Tibial nerve (tissue), 4 donors: ENCODE measurements around the gene RRH. TPM values are rescaled to one million over a fixed set of nuclear protein-coding genes. Genes with fewer than 3 reads are reported as not detected.

ENCODE experiments used
- DNase-seq, 2 donors: peaks; one replicate each; pipeline ENCODE4 v3.0.0-alpha.2; 2019; ENCODE audit warnings: low spot score in 2 of 2
- H3K27ac ChIP-seq, 4 donors: fragments of 200-600 bp; sonication (generic) in 3 of 4; one replicate each; pipeline ENCODE4 v1.5.1; 2017 to 2019; ENCODE audit warnings: mild to moderate bottlenecking in 1 of 4
- H3K27me3 ChIP-seq, 2 donors: fragments of 200-600 bp; sonication (generic) in 1 of 2; one replicate each; pipeline versions ENCODE4 v1.5.1 to v1.6.0; 2017 to 2019
- H3K36me3 ChIP-seq, 3 donors: fragments of 200-600 bp; sonication (generic); one replicate each; pipeline ENCODE4 v1.5.1; 2018 to 2019
- H3K4me1 ChIP-seq, 4 donors: fragments of 200-600 bp; sonication (generic) in 3 of 4; one replicate each; pipeline ENCODE4 v1.5.1; 2017 to 2019
- H3K4me3 ChIP-seq, 4 donors: fragments of 200-600 bp; sonication (generic) in 3 of 4; one replicate each; pipeline ENCODE4 v1.5.1; 2017 to 2019; ENCODE audit warnings: mild to moderate bottlenecking in 1 of 4, moderate library complexity in 1 of 4
- H3K9me3 ChIP-seq, 4 donors: fragments of 200-600 bp; sonication (generic) in 3 of 4; one replicate each; pipeline ENCODE4 v1.5.1; 2017 to 2019
- EP300 ChIP-seq, 2 donors: sonication (generic); formaldehyde crosslinking; IDR thresholded peaks; one replicate each; pipeline ENCODE4 v1.6.1; 2017; ENCODE audit warnings: antibody characterized with exemption in 2 of 2, mild to moderate bottlenecking in 1 of 2
- POLR2A ChIP-seq, 2 donors: fragments of 450-650 bp; IDR thresholded peaks; one replicate each; pipeline ENCODE4 v1.6.1; 2017; ENCODE audit warnings: antibody characterized with exemption in 2 of 2, mild to moderate bottlenecking in 2 of 2, moderate library complexity in 2 of 2
- WGBS, 2 donors: methylation state at CpG; one replicate each; pipeline ENCODE4 v1.1.5; 2018; 5-methylcytosine and 5-hydroxymethylcytosine counted together
- total RNA-seq, 4 donors: library from RNA; depleted of rRNA; stranded (reverse); fragments of >200 nt; gene quantifications; one replicate each; pipeline ENCODE4 v1.1.0, GENCODE V29; 2016
- TF ChIP-seq, protein P1 (sequence below), 5 experiments: fragments of 200-600 bp in 3 of 5; fragments of 450-650 bp in 2 of 5; sonication (generic) in 3 of 5; IDR thresholded peaks; one replicate each; pipeline ENCODE4 v1.5.1; 2016 to 2019; ENCODE audit warnings: antibody characterized with exemption in 5 of 5, mild to moderate bottlenecking in 3 of 5, moderate library complexity in 2 of 5

The RRH gene
- total RNA-seq, 4 donors from 2014 or later, result 0.22 TPM; not detected in 3

DNA sequence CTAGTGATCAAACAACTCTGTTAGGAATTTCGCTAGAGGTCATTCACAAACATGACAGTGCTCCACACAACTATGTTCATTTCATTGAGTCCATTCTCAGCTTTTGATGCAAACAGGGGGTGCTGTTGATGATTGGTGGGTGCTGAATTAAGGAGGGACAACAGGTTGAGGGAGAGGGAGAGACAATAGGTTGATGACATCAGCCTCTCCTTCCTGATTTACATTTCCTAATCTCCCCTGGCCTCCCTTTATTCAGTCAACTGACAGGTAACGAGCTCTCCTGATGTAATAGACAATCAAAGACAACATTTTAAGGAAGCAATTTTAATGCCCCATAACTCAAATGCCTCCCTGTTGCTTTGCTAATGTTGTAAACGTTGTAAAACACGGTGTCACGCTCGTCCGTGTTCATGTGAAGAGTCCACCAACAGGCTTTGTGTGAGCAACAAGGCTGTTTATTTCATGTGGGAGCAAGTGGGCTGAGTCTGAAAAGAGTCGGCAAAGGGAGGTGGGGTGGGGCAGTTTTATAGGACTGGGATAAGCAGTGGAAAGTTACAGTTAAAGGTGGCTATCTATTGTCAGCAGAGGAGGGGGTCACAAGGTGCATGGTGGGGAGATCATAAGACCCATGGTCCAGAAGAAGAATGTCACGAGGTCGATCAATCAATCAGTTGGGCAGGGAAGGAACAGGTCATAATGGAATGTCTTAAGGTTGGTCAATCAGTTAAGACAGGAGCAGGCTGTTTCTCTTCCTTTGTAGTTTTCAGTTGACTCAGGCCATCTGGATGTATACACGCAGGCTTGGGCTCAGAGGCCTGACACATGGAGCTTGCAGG is 17.0 kb upstream of the RRH start:
- Histone ChIP-seq H3K27ac (no peak overlapping the region), H3K9me3 (no peaks in the 10 kb centered on the region), H3K4me1 (no peaks in the 10 kb centered on the region), H3K36me3 (no peaks in the 10 kb centered on the region), H3K4me3 (no peak overlapping the region), H3K27me3 (no peaks in the 10 kb centered on the region)
- 63 to 68% methylated on average over 11 of the region's 11 CpGs for WGBS, 2 donors
- no peak for TF ChIP-seq POLR2A (IDR thresholded peaks at IDR 0.05)
- TF ChIP-seq, protein P1, sequence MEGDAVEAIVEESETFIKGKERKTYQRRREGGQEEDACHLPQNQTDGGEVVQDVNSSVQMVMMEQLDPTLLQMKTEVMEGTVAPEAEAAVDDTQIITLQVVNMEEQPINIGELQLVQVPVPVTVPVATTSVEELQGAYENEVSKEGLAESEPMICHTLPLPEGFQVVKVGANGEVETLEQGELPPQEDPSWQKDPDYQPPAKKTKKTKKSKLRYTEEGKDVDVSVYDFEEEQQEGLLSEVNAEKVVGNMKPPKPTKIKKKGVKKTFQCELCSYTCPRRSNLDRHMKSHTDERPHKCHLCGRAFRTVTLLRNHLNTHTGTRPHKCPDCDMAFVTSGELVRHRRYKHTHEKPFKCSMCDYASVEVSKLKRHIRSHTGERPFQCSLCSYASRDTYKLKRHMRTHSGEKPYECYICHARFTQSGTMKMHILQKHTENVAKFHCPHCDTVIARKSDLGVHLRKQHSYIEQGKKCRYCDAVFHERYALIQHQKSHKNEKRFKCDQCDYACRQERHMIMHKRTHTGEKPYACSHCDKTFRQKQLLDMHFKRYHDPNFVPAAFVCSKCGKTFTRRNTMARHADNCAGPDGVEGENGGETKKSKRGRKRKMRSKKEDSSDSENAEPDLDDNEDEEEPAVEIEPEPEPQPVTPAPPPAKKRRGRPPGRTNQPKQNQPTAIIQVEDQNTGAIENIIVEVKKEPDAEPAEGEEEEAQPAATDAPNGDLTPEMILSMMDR (IDR thresholded peaks at IDR 0.05), result no peak
- no peak for TF ChIP-seq EP300 (IDR thresholded peaks at IDR 0.05)
- DNase-seq, result no peak

DNA sequence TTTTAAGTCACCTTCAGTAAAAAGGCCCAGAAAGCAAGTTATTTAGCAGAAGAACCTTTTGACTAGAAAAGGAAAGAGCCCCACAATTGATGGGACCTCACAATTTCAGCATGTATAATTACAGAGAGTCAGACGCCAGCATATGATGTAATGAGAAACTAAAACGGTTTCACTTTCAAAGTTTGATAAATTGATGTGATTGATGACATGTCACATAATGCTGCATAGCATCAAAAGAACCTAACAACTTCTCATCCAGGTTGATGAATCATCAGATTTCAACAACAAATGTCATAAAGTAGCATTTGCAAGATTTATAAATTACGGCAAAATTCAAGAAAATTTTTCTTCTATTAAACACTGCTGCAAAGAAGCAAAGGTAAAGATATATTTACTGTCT is 16.1 kb upstream of the RRH start:
- Histone ChIP-seq H3K36me3 (no peaks in the 10 kb centered on the region), H3K27me3 (no peaks in the 10 kb centered on the region), H3K4me3 (no peak overlapping the region), H3K4me1 (peaks cover 0 to 7% (median 3%) of the 10 kb centered on the region in 4 donors), H3K27ac (no peak overlapping the region), H3K9me3 (no peaks in the 10 kb centered on the region)
- TF ChIP-seq EP300 (IDR thresholded peaks at IDR 0.05), result no peak
- TF ChIP-seq, protein P1 (IDR thresholded peaks at IDR 0.05), result no peak
- TF ChIP-seq POLR2A (IDR thresholded peaks at IDR 0.05), result no peak
- no peak for DNase-seq
- 62 to 64% methylated on average over 3 of the region's 3 CpGs for WGBS, 2 donors

GRCh38 chr4:109815151-109816081 is 12.4 kb upstream of the RRH start, which contains the start of gene GAR1:
TSS of gene GAR1 (plus strand) at chr4:109815762. CDS start at chr4:109816165, 403 bp downstream.
- 0 to 1% methylated on average over 53 of the region's 53 CpGs for whole genome bisulfite sequencing, 2 donors

DNA sequence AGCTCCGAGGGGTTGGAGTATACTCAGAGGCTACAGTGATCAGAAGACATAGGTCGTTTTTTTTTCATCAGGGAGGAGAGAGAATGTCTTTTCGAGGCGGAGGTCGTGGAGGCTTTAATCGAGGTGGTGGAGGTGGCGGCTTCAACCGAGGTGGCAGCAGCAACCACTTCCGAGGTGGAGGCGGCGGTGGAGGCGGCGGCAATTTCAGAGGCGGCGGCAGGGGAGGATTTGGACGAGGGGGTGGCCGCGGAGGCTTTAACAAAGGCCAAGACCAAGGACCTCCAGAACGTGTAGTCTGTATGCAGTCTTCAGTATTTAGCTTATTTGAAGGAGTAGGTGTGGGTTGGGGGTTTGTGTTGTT is 11.7 kb upstream of the RRH start:
- no peak for DNase-seq
- Histone ChIP-seq H3K36me3 (peaks cover 0 to 15% (median 0%) of the 10 kb centered on the region in 3 donors), H3K4me1 (peaks cover 0 to 35% (median 11%) of the 10 kb centered on the region in 4 donors), H3K27me3 (no peaks in the 10 kb centered on the region), H3K27ac (peak overlapping the region; percentile 60 to 90 (median 80)), H3K4me3 (peak overlapping the region; percentile 45 to 82 (median 78)), H3K9me3 (no peaks in the 10 kb centered on the region)
- TF ChIP-seq, protein P1 (IDR thresholded peaks at IDR 0.05), result no peak
- no peak for TF ChIP-seq EP300 (IDR thresholded peaks at IDR 0.05)
- 1% methylated on average over 19 of the region's 19 CpGs for WGBS, 2 donors

More at GRCh38 chr4:109815151-109816081, 12.4 kb upstream of the RRH start, which contains the start of gene GAR1:
- Histone ChIP-seq H3K27me3 (no peaks in the 10 kb centered on the region), H3K4me3 (peak within 1 kb of the TSS; percentile 45 to 82 (median 78)), H3K36me3 (peaks cover 0 to 15% (median 0%) of the 10 kb centered on the region in 3 donors), H3K27ac (peak within 1 kb of the TSS; percentile 60 to 90 (median 80)), H3K4me1 (peaks cover 0 to 32% (median 10%) of the 10 kb centered on the region in 4 donors), H3K9me3 (no peaks in the 10 kb centered on the region)
- DNase-seq, result peak; percentile 67 to 77
- TF ChIP-seq EP300 (IDR thresholded peaks at IDR 0.05), result peak; percentile 85 to 88
- TF ChIP-seq POLR2A (IDR thresholded peaks at IDR 0.05), result peak in 1 of 2 donors; percentile 24
- TF ChIP-seq, protein P1 (IDR thresholded peaks at IDR 0.05), result no peak
